Globus pallidus (tissue), 1 donor: Measurements from ENCODE around the gene LTF.
"Not testable (repeated sequence)": the region's sequence is repeated elsewhere in the genome, so short reads cannot be mapped to it uniquely, and the experiment has no call there.

Experiments
- DNase-seq: peaks from one replicate; pipeline ENCODE4 v3.0.0-alpha.2; 2015; ENCODE audit warnings: low spot score

LTF gene

GRCh38 chr3:46393554-46394434 lies 70.9 kb downstream of the LTF start:
- DNase-seq, result no peak

GRCh38 chr3:46393011-46393410 lies 71.7 kb downstream of the LTF start:
- DNase-seq, result no peak

- DNase-seq, result not testable (repeated sequence)
These were observed 73.2 kb downstream of the LTF start for GRCh38 chr3:46391526-46391925.

GRCh38 chr3:46389306-46389705 lies 75.4 kb downstream of the LTF start:
- DNase-seq, result no peak

GRCh38 chr3:46388847-46389246 lies 75.9 kb downstream of the LTF start:
- DNase-seq, result not testable (repeated sequence)

GRCh38 chr3:46386205-46386604 lies 78.5 kb downstream of the LTF start:
- DNase-seq, result no peak
